Liver (tissue), 9 donors: ENCODE data around the gene PHOSPHO1. TPM values are rescaled to one million over a fixed set of nuclear protein-coding genes. Genes with fewer than 3 reads are reported as not detected.

ENCODE experiments used
- DNase-seq: peaks from one replicate; pipeline ENCODE4 v3.0.0-alpha.2; 2017; ENCODE audit warnings: low spot score
- H3K27ac ChIP-seq, 2 donors: one replicate each; pipeline ENCODE4 v1.7.0; 2013; ENCODE audit warnings: inconsistent platforms in 2 of 2, low read length in 2 of 2, control low read depth in 1 of 2, low read depth in 1 of 2, mild to moderate bottlenecking in 1 of 2
- H3K27me3 ChIP-seq, 4 donors: one replicate each; pipeline versions ENCODE4 v1.6.1 to v1.7.0; 2013; ENCODE audit warnings: low read length in 3 of 4, inconsistent platforms in 1 of 4, mild to moderate bottlenecking in 1 of 4, moderate library complexity in 1 of 4; ENCODE audit not compliant: control insufficient read depth in 4 of 4, insufficient read depth in 4 of 4
- H3K36me3 ChIP-seq, 4 donors: one replicate each; pipeline versions ENCODE4 v1.6.1 to v1.7.0; 2013; ENCODE audit warnings: low read length in 3 of 4, mild to moderate bottlenecking in 3 of 4, low read depth in 1 of 4, moderate library complexity in 1 of 4; ENCODE audit not compliant: control insufficient read depth in 4 of 4, insufficient read depth in 3 of 4
- H3K4me1 ChIP-seq, 4 donors: one replicate each; pipeline versions ENCODE4 v1.6.1 to v1.7.0; 2013; ENCODE audit warnings: low read length in 3 of 4, mild to moderate bottlenecking in 3 of 4, moderate library complexity in 1 of 4; ENCODE audit not compliant: control insufficient read depth in 4 of 4, insufficient read depth in 4 of 4
- H3K4me3 ChIP-seq, 3 donors: one replicate each; pipeline versions ENCODE4 v1.6.1 to v1.7.0; 2013; ENCODE audit warnings: low read length in 3 of 3, control low read depth in 1 of 3, low read depth in 1 of 3, mild to moderate bottlenecking in 1 of 3
- H3K9ac ChIP-seq, 2 donors: one replicate each; pipeline ENCODE4 v1.7.0; 2013; ENCODE audit warnings: low read length in 2 of 2, mild to moderate bottlenecking in 2 of 2, moderate library complexity in 2 of 2, control low read depth in 1 of 2, low read depth in 1 of 2
- H3K9me3 ChIP-seq, 4 donors: one replicate each; pipeline versions ENCODE4 v1.6.1 to v1.7.0; 2013; ENCODE audit warnings: low read length in 3 of 4; ENCODE audit not compliant: control insufficient read depth in 4 of 4
- EGR1 ChIP-seq, 2 donors: IDR thresholded peaks; 2 replicates each; pipeline ENCODE4 v1.6.1; 2016 to 2018; ENCODE audit warnings: antibody characterized with exemption in 2 of 2, low read depth in 2 of 2
- FOXA1 ChIP-seq: IDR thresholded peaks from 2 replicates; pipeline ENCODE4 v1.6.1; 2016; ENCODE audit warnings: antibody characterized with exemption
- FOXA2 ChIP-seq: IDR thresholded peaks from 2 replicates; pipeline ENCODE4 v1.6.1; 2016; ENCODE audit warnings: antibody characterized with exemption
- GABPA ChIP-seq, 2 donors: IDR thresholded peaks in 1 of 2; conservative IDR thresholded peaks in 1 of 2; 2 replicates each; pipeline ENCODE4 v1.6.1; 2016; ENCODE audit warnings: antibody characterized with exemption in 2 of 2, mild to moderate bottlenecking in 1 of 2, moderate library complexity in 1 of 2
- HNF4A ChIP-seq, 2 donors: conservative IDR thresholded peaks; 2 replicates each; pipeline ENCODE4 v1.6.1; 2016; ENCODE audit warnings: antibody characterized with exemption in 2 of 2, mild to moderate bottlenecking in 2 of 2
- HNF4G ChIP-seq: IDR thresholded peaks from 2 replicates; pipeline ENCODE4 v1.6.1; 2016; ENCODE audit warnings: antibody characterized with exemption
- JUND ChIP-seq, 2 donors: IDR thresholded peaks; 2 replicates each; pipeline ENCODE4 v1.6.1; 2016; ENCODE audit warnings: antibody characterized with exemption in 2 of 2
- NR2F2 ChIP-seq: IDR thresholded peaks from 2 replicates; pipeline ENCODE4 v1.6.1; 2016; ENCODE audit warnings: antibody characterized with exemption
- RAD21 ChIP-seq, 2 donors: IDR thresholded peaks; 2 replicates each; pipeline ENCODE4 v1.6.1; 2016; ENCODE audit warnings: antibody characterized with exemption in 2 of 2, mild to moderate bottlenecking in 2 of 2
- RXRA ChIP-seq, 2 donors: IDR thresholded peaks; 2 replicates each; pipeline ENCODE4 v1.6.1; 2017 to 2018; ENCODE audit warnings: antibody characterized with exemption in 2 of 2, mild to moderate bottlenecking in 1 of 2
- SP1 ChIP-seq: IDR thresholded peaks from 2 replicates; pipeline ENCODE4 v1.6.1; 2018; ENCODE audit warnings: antibody characterized with exemption, mild to moderate bottlenecking
- TAF1 ChIP-seq: conservative IDR thresholded peaks from 2 replicates; pipeline ENCODE4 v1.6.1; 2016; ENCODE audit warnings: antibody characterized with exemption, mild to moderate bottlenecking
- YY1 ChIP-seq: IDR thresholded peaks from 2 replicates; pipeline ENCODE4 v1.6.1; 2016; ENCODE audit warnings: antibody characterized with exemption, mild to moderate bottlenecking
- WGBS: extraction: QIAGEN DNeasy Blood & Tissue Kit; methylation state at CpG from one replicate; pipeline ENCODE4 v1.1.7; 2013; 5-methylcytosine and 5-hydroxymethylcytosine counted together
- polyA plus RNA-seq, 2 donors: library from polyadenylated mRNA; stranded (reverse) in 1 of 2; unstranded in 1 of 2; fragments of 200-250 nt in 1 of 2; fragments of >200 nt in 1 of 2; fragmentation: Nextera tagmentation in 1 of 2; extraction: Ambion mirVana in 1 of 2; gene quantifications; one replicate each; pipeline versions ENCODE4 v1.2.1 to v1.2.3, GENCODE V29; 2013 to 2015
- total RNA-seq, 2 donors: library from RNA; depleted of rRNA; stranded (reverse); fragments of >200 nt; gene quantifications; one replicate each; pipeline ENCODE4 v1.2.3, GENCODE V29; 2014
- TF ChIP-seq, protein P1 (sequence below): IDR thresholded peaks from 2 replicates; pipeline ENCODE4 v1.6.1; 2016; ENCODE audit warnings: antibody characterized with exemption
- TF ChIP-seq, protein P2 (sequence below): IDR thresholded peaks from 2 replicates; pipeline ENCODE4 v1.6.1; 2016; ENCODE audit warnings: antibody characterized with exemption
- TF ChIP-seq, protein P3 (sequence below): fragments of 150-350 bp; IDR thresholded peaks from 2 replicates; pipeline ENCODE4 v1.5.1; 2017; ENCODE audit warnings: improper control_type of control experiment, low read depth, low read length; ENCODE audit not compliant: missing input control
- TF ChIP-seq, protein P4 (sequence below): IDR thresholded peaks from 2 replicates; pipeline ENCODE4 v1.6.1; 2016; ENCODE audit warnings: antibody characterized with exemption, mild to moderate bottlenecking
- donor health status: healthy.
- donor health status: healthy.
- donor health status: healthy.
- donor health status: healthy.
- donor health status: healthy.

The PHOSPHO1 gene
- total and polyA plus RNA-seq, 4 donors: 0.22 to 99.4 (median 0.40) TPM

DNA sequence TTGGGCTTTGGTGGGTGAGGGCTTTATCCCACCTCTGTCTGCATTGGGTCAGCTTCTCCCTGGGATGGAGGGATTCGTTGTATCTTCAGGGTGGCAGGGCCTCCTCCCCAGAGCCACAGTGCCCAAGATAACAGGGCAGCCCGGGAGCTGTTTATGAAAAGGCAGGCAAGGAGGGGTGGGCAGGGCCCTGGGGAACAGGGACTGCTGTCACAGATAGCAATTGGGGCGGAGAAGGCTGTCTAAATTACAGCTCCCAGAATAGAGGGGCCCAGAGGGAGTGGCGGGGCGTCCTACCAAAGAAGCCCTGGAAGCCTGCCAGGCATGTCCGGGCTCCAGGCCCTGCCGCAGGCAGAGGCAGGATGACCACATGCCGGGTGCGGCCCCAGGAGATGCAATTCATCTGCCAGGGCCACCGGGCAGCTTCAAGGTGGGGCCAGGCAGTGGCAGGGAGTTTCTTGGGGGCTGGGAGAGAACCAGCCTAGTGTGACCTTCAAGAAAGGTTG lies 18.8 kb upstream of the PHOSPHO1 start:
- no peak overlapping the region for H3K9ac ChIP-seq
- H3K36me3 ChIP-seq: no peaks in the 10 kb centered on the region
- TF ChIP-seq GABPA (IDR thresholded peaks at IDR 0.05 in 1 of 2, conservative IDR thresholded peaks at IDR 0.05 in 1 of 2): no peak
- TF ChIP-seq FOXA2: no peak
- no peak for TF ChIP-seq TAF1
- no peak for TF ChIP-seq NR2F2
- TF ChIP-seq RXRA (IDR thresholded peaks at IDR 0.05): no peak
- no peak for TF ChIP-seq JUND (IDR thresholded peaks at IDR 0.05)
- no peak for TF ChIP-seq HNF4G
- TF ChIP-seq RAD21 (IDR thresholded peaks at IDR 0.05): no peak
- no peak for TF ChIP-seq HNF4A (conservative IDR thresholded peaks at IDR 0.05)
- TF ChIP-seq SP1: no peak
- TF ChIP-seq, protein P1, sequence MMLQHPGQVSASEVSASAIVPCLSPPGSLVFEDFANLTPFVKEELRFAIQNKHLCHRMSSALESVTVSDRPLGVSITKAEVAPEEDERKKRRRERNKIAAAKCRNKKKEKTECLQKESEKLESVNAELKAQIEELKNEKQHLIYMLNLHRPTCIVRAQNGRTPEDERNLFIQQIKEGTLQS: no peak
- TF ChIP-seq FOXA1: no peak
- TF ChIP-seq, protein P2, sequence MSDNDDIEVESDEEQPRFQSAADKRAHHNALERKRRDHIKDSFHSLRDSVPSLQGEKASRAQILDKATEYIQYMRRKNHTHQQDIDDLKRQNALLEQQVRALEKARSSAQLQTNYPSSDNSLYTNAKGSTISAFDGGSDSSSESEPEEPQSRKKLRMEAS: no peak
- TF ChIP-seq EGR1 (IDR thresholded peaks at IDR 0.05; ENCODE audit: low read depth in 2 of 2): no peak
- TF ChIP-seq, protein P3, sequence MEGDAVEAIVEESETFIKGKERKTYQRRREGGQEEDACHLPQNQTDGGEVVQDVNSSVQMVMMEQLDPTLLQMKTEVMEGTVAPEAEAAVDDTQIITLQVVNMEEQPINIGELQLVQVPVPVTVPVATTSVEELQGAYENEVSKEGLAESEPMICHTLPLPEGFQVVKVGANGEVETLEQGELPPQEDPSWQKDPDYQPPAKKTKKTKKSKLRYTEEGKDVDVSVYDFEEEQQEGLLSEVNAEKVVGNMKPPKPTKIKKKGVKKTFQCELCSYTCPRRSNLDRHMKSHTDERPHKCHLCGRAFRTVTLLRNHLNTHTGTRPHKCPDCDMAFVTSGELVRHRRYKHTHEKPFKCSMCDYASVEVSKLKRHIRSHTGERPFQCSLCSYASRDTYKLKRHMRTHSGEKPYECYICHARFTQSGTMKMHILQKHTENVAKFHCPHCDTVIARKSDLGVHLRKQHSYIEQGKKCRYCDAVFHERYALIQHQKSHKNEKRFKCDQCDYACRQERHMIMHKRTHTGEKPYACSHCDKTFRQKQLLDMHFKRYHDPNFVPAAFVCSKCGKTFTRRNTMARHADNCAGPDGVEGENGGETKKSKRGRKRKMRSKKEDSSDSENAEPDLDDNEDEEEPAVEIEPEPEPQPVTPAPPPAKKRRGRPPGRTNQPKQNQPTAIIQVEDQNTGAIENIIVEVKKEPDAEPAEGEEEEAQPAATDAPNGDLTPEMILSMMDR: no peak
- peak; percentile 88 for DNase-seq
- no peaks in the 10 kb centered on the region for H3K9me3 ChIP-seq
- 62% methylated on average over 10 of the region's 10 CpGs for WGBS
- no peaks in the 10 kb centered on the region for H3K4me1 ChIP-seq
- no peak overlapping the region for H3K27ac ChIP-seq
- H3K4me3 ChIP-seq: no peak overlapping the region
- H3K27me3 ChIP-seq: no peaks in the 10 kb centered on the region

DNA sequence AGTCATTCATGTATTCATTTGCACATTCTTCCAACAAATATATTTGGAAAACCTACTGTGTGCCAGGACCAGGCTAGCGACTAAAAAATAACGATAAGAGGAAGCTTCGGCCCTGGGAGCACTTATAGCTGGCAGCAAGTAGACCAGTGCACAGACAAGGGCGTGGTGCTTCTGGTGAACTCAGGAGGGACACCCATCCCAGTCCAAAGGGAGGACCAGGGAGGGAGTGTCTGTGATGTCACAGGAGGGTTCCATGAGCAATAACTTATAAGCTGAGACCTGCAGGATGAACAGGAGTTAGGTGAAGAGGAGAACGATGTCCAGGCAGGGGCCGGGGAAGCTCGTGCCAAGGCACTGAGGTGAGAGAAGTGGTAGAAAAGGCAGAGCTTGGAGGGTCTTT lies 17.4 kb upstream of the PHOSPHO1 start:
- Histone ChIP-seq H3K27ac (no peak overlapping the region), H3K36me3 (no peaks in the 10 kb centered on the region), H3K9ac (no peak overlapping the region), H3K4me3 (no peak overlapping the region), H3K9me3 (no peaks in the 10 kb centered on the region), H3K27me3 (no peaks in the 10 kb centered on the region), H3K4me1 (no peaks in the 10 kb centered on the region)
- TF ChIP-seq JUND (IDR thresholded peaks at IDR 0.05) (no peak), YY1 (no peak), RXRA (IDR thresholded peaks at IDR 0.05) (no peak), GABPA (IDR thresholded peaks at IDR 0.05 in 1 of 2, conservative IDR thresholded peaks at IDR 0.05 in 1 of 2) (no peak), TAF1 (no peak), EGR1 (IDR thresholded peaks at IDR 0.05; ENCODE audit: low read depth in 2 of 2) (no peak)
- TF ChIP-seq, protein P4, sequence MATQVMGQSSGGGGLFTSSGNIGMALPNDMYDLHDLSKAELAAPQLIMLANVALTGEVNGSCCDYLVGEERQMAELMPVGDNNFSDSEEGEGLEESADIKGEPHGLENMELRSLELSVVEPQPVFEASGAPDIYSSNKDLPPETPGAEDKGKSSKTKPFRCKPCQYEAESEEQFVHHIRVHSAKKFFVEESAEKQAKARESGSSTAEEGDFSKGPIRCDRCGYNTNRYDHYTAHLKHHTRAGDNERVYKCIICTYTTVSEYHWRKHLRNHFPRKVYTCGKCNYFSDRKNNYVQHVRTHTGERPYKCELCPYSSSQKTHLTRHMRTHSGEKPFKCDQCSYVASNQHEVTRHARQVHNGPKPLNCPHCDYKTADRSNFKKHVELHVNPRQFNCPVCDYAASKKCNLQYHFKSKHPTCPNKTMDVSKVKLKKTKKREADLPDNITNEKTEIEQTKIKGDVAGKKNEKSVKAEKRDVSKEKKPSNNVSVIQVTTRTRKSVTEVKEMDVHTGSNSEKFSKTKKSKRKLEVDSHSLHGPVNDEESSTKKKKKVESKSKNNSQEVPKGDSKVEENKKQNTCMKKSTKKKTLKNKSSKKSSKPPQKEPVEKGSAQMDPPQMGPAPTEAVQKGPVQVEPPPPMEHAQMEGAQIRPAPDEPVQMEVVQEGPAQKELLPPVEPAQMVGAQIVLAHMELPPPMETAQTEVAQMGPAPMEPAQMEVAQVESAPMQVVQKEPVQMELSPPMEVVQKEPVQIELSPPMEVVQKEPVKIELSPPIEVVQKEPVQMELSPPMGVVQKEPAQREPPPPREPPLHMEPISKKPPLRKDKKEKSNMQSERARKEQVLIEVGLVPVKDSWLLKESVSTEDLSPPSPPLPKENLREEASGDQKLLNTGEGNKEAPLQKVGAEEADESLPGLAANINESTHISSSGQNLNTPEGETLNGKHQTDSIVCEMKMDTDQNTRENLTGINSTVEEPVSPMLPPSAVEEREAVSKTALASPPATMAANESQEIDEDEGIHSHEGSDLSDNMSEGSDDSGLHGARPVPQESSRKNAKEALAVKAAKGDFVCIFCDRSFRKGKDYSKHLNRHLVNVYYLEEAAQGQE: no peak
- TF ChIP-seq, protein P1: no peak
- DNase-seq: peak; percentile 74
- 87% methylated on average over 7 of the region's 7 CpGs for WGBS
